Pancreas (tissue), 10 donors: ENCODE data around the gene UIMC1. TPM values are rescaled to one million over a fixed set of nuclear protein-coding genes. Genes with fewer than 3 reads are reported as not detected.

ENCODE experiments used
- ATAC-seq, 4 donors: fragments of 200-7000 bp; cut with Tn5 transposase; one replicate each; pipeline versions ENCODE4 v1.8.0 to v1.9.1; 2020; ENCODE audit warnings: mild to moderate bottlenecking in 4 of 4, moderate library complexity in 4 of 4
- DNase-seq, 6 donors: peaks; one replicate each; pipeline ENCODE4 v3.0.0-alpha.2; 2020
- FAIRE-seq: peaks from 2 replicates; lab custom pipeline; 2012; peaks lifted over from hg19 to GRCh38; lab: Jason Lieb, UNC
- H3K27ac ChIP-seq, 4 donors: fragments of 200-600 bp; sonication (generic); 1 replicate in 3 of 4; 2 replicates in 1 of 4; pipeline versions ENCODE4 v1.5.0 to v1.8.0; 2020
- H3K27me3 ChIP-seq, 4 donors: fragments of 200-600 bp; one replicate each; pipeline ENCODE4 v1.8.0; 2021
- H3K36me3 ChIP-seq, 3 donors: fragments of 200-600 bp; sonication (generic) in 1 of 3; one replicate each; pipeline versions ENCODE4 v1.5.0 to v1.8.0; 2020 to 2021
- H3K4me1 ChIP-seq, 3 donors: fragments of 200-600 bp; one replicate each; pipeline ENCODE4 v1.8.0; 2021
- H3K4me3 ChIP-seq, 4 donors: fragments of 200-600 bp; sonication (generic) in 2 of 4; one replicate each; pipeline versions ENCODE4 v1.5.0 to v1.8.0; 2020 to 2021
- H3K9me3 ChIP-seq, 4 donors: fragments of 200-600 bp; one replicate each; pipeline ENCODE4 v1.8.0; 2021
- CTCF ChIP-seq, 4 donors: fragments of 200-600 bp; sonication (generic) in 3 of 4; IDR thresholded peaks; one replicate each; pipeline versions ENCODE4 v1.5.0 to v1.8.0; 2021; ENCODE audit warnings: antibody characterized with exemption in 4 of 4
- WGBS, 2 donors: extraction: QIAGEN DNeasy Blood & Tissue Kit; methylation state at CpG; one replicate each; pipeline ENCODE4 v1.1.7; 2013; 5-methylcytosine and 5-hydroxymethylcytosine counted together
- intact Hi-C, 3 donors: fragments of 100-400 bp; cut with DNase I; formaldehyde crosslinking; loops; one replicate each; pipeline versions ENCODE4 v1.11.1 to v1.14.2; 2022
- polyA plus RNA-seq, 2 donors: library from polyadenylated mRNA; stranded (reverse); fragments of 200-250 nt; gene quantifications; one replicate each; pipeline ENCODE4 v1.2.3, GENCODE V29; 2013
- total RNA-seq, 6 donors: library from RNA; stranded (reverse); fragmentation: NEBNext Ultra II Directional in 4 of 6; extraction: Animal tissue kit (Norgen Biotek cat#: 25700) in 4 of 6; gene quantifications; one replicate each; pipeline versions ENCODE4 v1.2.1 to v1.2.4, GENCODE V29; 2021 to 2023
- donor health status: healthy with polysubstance abuse.
- donor health status: DM: no; HTN: no; CAD: no; lungs with moderate emphysema.
- donor health status: DM: no; HTN: no; CAD: no.
- donor health status: control.
- donor health status: control.
- donor health status: Bipolar disorder and iron deficiency.
- donor health status: DM: yes; HTN: yes; CAD: no.
- donor health status: DM: no; HTN: no; CAD: no.
- donor health status: DM: no; HTN: no; CAD: no.
- donor health status: DM: yes; HTN: yes; CAD: no.

The UIMC1 gene
- total and polyA plus RNA-seq, 8 donors = 19.9 to 29.5 (median 23.0) TPM

GRCh38 chr5:176880366-176881020 lies 126.1 kb downstream of the UIMC1 start:
- TF ChIP-seq CTCF (IDR thresholded peaks at IDR 0.05) = no peak
- no peaks in the 10 kb centered on the region for H3K4me1 ChIP-seq
- ATAC-seq = no peak
- intact Hi-C loops = no loop called here
- no peaks in the 10 kb centered on the region for H3K27me3 ChIP-seq
- H3K9me3 ChIP-seq = no peaks in the 10 kb centered on the region
- H3K27ac ChIP-seq = no peak overlapping the region
- WGBS, 2 donors = 71 to 76% methylated on average over 26 of the region's 26 CpGs
- no peaks in the 10 kb centered on the region for H3K36me3 ChIP-seq
- no peak for DNase-seq
- H3K4me3 ChIP-seq = no peak overlapping the region
- FAIRE-seq = no peak

- ATAC-seq (no peak), FAIRE-seq (no peak), DNase-seq (peak in 1 of 6 donors; percentile 62)
- Histone ChIP-seq H3K36me3 (no peaks in the 10 kb centered on the region), H3K4me3 (no peak overlapping the region), H3K9me3 (no peaks in the 10 kb centered on the region), H3K27ac (no peak overlapping the region), H3K4me1 (no peaks in the 10 kb centered on the region), H3K27me3 (no peaks in the 10 kb centered on the region)
- TF ChIP-seq CTCF (IDR thresholded peaks at IDR 0.05) = no peak
- 72 to 75% methylated on average over 22 to 23 of the region's 23 CpGs for WGBS, 2 donors
- intact Hi-C loops = no loop called here
These were observed 126.8 kb downstream of the UIMC1 start for GRCh38 chr5:176879663-176880361.

- TF ChIP-seq CTCF (IDR thresholded peaks at IDR 0.05) = no peak
- no peaks in the 10 kb centered on the region for H3K36me3 ChIP-seq
- H3K4me1 ChIP-seq = no peaks in the 10 kb centered on the region
- intact Hi-C loops = no loop called here
- no peak overlapping the region for H3K4me3 ChIP-seq
- WGBS, 2 donors = 76 to 79% methylated on average over 23 of the region's 23 CpGs
- H3K27ac ChIP-seq = no peak overlapping the region
- H3K27me3 ChIP-seq = no peaks in the 10 kb centered on the region
- no peak for ATAC-seq
- peak in 1 of 6 donors; percentile 55 for DNase-seq
- H3K9me3 ChIP-seq = no peaks in the 10 kb centered on the region
- FAIRE-seq = no peak
These were observed 127.5 kb downstream of the UIMC1 start for GRCh38 chr5:176878906-176879662.

- H3K36me3 ChIP-seq = no peaks in the 10 kb centered on the region
- no peaks in the 10 kb centered on the region for H3K4me1 ChIP-seq
- H3K27ac ChIP-seq = no peak overlapping the region
- FAIRE-seq = no peak
- DNase-seq = peak in 1 of 6 donors; percentile 44
- no peak overlapping the region for H3K4me3 ChIP-seq
- no peaks in the 10 kb centered on the region for H3K27me3 ChIP-seq
- no peaks in the 10 kb centered on the region for H3K9me3 ChIP-seq
- TF ChIP-seq CTCF (IDR thresholded peaks at IDR 0.05) = no peak
- ATAC-seq = no peak
- 71 to 80% methylated on average over 12 of the region's 12 CpGs for WGBS, 2 donors
- intact Hi-C loops = no loop called here
These were observed 128.1 kb downstream of the UIMC1 start for GRCh38 chr5:176878463-176878862.
